HepG2 (cell line): ENCODE results near the gene NLRC4. TPM values are rescaled to one million over a fixed set of nuclear protein-coding genes. Genes with fewer than 3 reads are reported as not detected.

ENCODE experiments used
- AGO1 ChIP-seq: fragments of 200-400 bp; formaldehyde crosslinking; IDR thresholded peaks from 2 replicates; pipeline ENCODE4 v1.6.1; 2017; ENCODE audit warnings: mild to moderate bottlenecking, low read depth, low read length, moderate library complexity; ENCODE audit not compliant: poor library complexity, severe bottlenecking
- ELF3 ChIP-seq: IDR thresholded peaks from 2 replicates; pipeline ENCODE4 v1.6.1; 2016; ENCODE audit warnings: missing genetic modification reagents, missing compliant biosample characterization
- EP300 ChIP-seq, 3 experiments: sonication (generic) in 1 of 3; formaldehyde crosslinking in 1 of 3; IDR thresholded peaks; 2 replicates each; pipeline versions ENCODE4 v1.5.1 to v1.6.1; 2011 to 2020; ENCODE audit warnings: low read depth in 2 of 3, low read length in 2 of 3, borderline replicate concordance in 1 of 3, improper control_type of control experiment in 1 of 3, mild to moderate bottlenecking in 1 of 3, missing genetic modification reagents in 1 of 3, moderate library complexity in 1 of 3
- FOXO1 ChIP-seq: sonication (generic); formaldehyde crosslinking; IDR thresholded peaks from 2 replicates; pipeline ENCODE4 v1.4.0; 2020; ENCODE audit warnings: missing genetic modification reagents
- KLF9 ChIP-seq: IDR thresholded peaks from 2 replicates; pipeline ENCODE4 v1.6.1; 2016; ENCODE audit warnings: low read depth
- NFE2L2 ChIP-seq: fragments of 150-350 bp; IDR thresholded peaks from 2 replicates; pipeline ENCODE4 v1.6.1; 2014; ENCODE audit warnings: low read length
- ZBTB26 ChIP-seq: IDR thresholded peaks from 2 replicates; pipeline ENCODE4 v1.6.1; 2016; ENCODE audit warnings: missing compliant biosample characterization, missing genetic modification reagents, borderline replicate concordance
- ZBTB33 ChIP-seq: sonication (generic); formaldehyde crosslinking; IDR thresholded peaks from 2 replicates; pipeline ENCODE4 v1.4.0; 2020; ENCODE audit warnings: missing genetic modification reagents
- ZBTB40 ChIP-seq, 2 experiments: fragments of 450-650 bp in 1 of 2; sonication (generic) in 1 of 2; formaldehyde crosslinking in 1 of 2; IDR thresholded peaks; 2 replicates each; pipeline versions ENCODE4 v1.6.1 to v1.8.0; 2016 to 2022; ENCODE audit warnings: antibody characterized with exemption in 1 of 2, mild to moderate bottlenecking in 1 of 2, missing genetic modification reagents in 1 of 2
- ZNF432 ChIP-seq: sonication (generic); formaldehyde crosslinking; IDR thresholded peaks from 2 replicates; pipeline ENCODE4 v1.5.0; 2020; ENCODE audit warnings: missing genetic modification reagents, mild to moderate bottlenecking, borderline replicate concordance
- ZNF747 ChIP-seq: sonication (generic); formaldehyde crosslinking; IDR thresholded peaks from 2 replicates; pipeline ENCODE4 v1.8.1; 2023; ENCODE audit warnings: missing genetic modification reagents, mild to moderate bottlenecking, borderline replicate concordance
- ZNF777 ChIP-seq: sonication (generic); formaldehyde crosslinking; IDR thresholded peaks from 2 replicates; pipeline ENCODE4 v1.4.0; 2020; ENCODE audit warnings: missing genetic modification reagents
- ZNF790 ChIP-seq: sonication (generic); formaldehyde crosslinking; IDR thresholded peaks from 2 replicates; pipeline ENCODE4 v1.8.0; 2022; ENCODE audit warnings: missing genetic modification reagents, mild to moderate bottlenecking, borderline replicate concordance
- polyA plus RNA-seq, 8 experiments: library from polyadenylated mRNA; depleted of rRNA in 3 of 8; stranded (reverse) in 7 of 8; unstranded in 1 of 8; fragments of >200 nt; fragmentation: Illumina TruSeq in 4 of 8; extraction: Trizol in 4 of 8; gene quantifications; 2 replicates each; pipeline versions ENCODE4 v1.2.1 to v1.2.3, GENCODE V29; 2011 to 2016; ENCODE audit warnings: low read depth in 4 of 8, missing spikeins in 1 of 8, mixed read lengths in 1 of 8; ENCODE audit not compliant: insufficient read depth in 1 of 8
- total RNA-seq, 5 experiments: library from RNA; depleted of rRNA; stranded (reverse); fragments of >200 nt; fragmentation: Illumina TruSeq; extraction: Trizol; gene quantifications; 2 replicates each; pipeline ENCODE4 v1.2.3, GENCODE V29; 2016; ENCODE audit warnings: low read depth in 1 of 5

Gene NLRC4
- total and polyA plus RNA-seq, 2 of the 13 experiments (the other 11 are each of a cell fraction or from before 2014, with no cell fraction given), result 0.15 to 0.29 TPM

DNA sequence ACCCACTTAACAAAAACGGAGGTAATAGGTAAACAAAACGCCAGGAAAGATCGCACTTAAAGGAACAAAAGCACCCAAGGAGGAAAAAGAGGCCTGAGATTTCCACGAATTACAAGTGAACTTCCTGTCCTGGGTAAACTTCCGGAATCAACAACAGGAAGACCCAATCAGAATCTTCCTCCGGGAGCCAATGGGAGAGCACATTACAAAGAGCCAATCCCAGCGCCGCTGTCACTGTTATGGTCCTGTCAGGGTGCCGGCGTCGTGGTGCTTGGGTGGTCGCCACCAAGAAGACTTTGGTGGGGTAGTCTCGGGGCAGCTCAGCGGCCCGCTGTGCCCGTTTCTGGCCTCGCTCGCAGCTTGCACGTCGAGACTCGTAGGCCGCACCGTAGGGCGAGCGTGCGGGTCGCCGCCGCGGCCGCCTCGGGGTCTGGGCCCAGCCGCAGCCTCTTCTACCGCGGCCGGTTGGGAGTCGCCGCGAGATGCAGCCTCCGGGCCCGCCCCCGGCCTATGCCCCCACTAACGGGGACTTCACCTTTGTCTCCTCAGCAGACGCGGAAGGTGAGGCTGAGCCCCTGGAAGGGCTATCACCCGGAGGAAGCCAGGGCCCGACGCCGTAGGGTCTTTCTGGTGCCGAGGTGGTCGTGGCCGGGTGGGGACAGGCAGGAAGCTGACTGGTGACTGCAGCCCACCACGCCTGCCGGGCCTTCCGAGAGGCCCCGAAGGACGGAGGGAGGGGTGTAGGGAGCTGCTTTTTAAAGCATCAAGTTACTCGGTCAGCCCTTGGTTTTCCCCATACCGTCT lies 13.2 kb upstream of the NLRC4 start, which contains the start of gene YIPF4 (continued):
- TF ChIP-seq ZBTB26, result peak; percentile 88
- peak; percentile 72 for TF ChIP-seq ZBTB40 (IDR thresholded peaks at IDR 0.05)
- TF ChIP-seq ZBTB40 (CRISPR knock-in tag; IDR thresholded peaks at IDR 0.05), result peak; percentile 68; the same call in 1 of the 2 replicates
- peak; percentile 85; the same call in 1 of the 2 replicates for TF ChIP-seq ZNF747 (CRISPR knock-in tag)
- peak; percentile 78 for TF ChIP-seq KLF9
- TF ChIP-seq ELF3, result peak; percentile 85
- no peak for TF ChIP-seq FOXO1 (CRISPR knock-in tag)
- TF ChIP-seq ZBTB33, result no peak
- 0 out of 2 replicates have a peak, but pooled peaks have one; percentile 62 for TF ChIP-seq ZNF790 (CRISPR knock-in tag)
- TF ChIP-seq AGO1, result peak; percentile 65
- TF ChIP-seq EP300 (IDR thresholded peaks at IDR 0.05; ENCODE audit: low read depth in 2 of 2, low read length in 2 of 2), result no peak; a peak in 1 of 4 replicates
- TF ChIP-seq EP300 (CRISPR knock-in tag; IDR thresholded peaks at IDR 0.05; ENCODE audit: borderline replicate concordance), result 0 out of 2 replicates have a peak, but pooled peaks have one; percentile 54
- TF ChIP-seq ZNF777, result peak; percentile 73
- TF ChIP-seq ZNF432 (CRISPR knock-in tag), result no peak
- TF ChIP-seq NFE2L2, result no peak
